Ureter (tissue), 1 donor: Measurements from ENCODE around the gene PAPSS2. TPM values are rescaled to one million over a fixed set of nuclear protein-coding genes. Genes with fewer than 3 reads are reported as not detected.

Experiments
- DNase-seq: peaks from one replicate; pipeline ENCODE4 v3.0.0-alpha.2; 2020; ENCODE audit warnings: low spot score
- total RNA-seq: library from RNA; stranded (reverse); gene quantifications from one replicate; pipeline ENCODE4 v1.2.4, GENCODE V29; 2023
- donor health status: DM: yes; HTN: yes; CAD: no.

Gene PAPSS2
- total RNA-seq, 1 donor from 2014 or later: 11.7 TPM

DNA sequence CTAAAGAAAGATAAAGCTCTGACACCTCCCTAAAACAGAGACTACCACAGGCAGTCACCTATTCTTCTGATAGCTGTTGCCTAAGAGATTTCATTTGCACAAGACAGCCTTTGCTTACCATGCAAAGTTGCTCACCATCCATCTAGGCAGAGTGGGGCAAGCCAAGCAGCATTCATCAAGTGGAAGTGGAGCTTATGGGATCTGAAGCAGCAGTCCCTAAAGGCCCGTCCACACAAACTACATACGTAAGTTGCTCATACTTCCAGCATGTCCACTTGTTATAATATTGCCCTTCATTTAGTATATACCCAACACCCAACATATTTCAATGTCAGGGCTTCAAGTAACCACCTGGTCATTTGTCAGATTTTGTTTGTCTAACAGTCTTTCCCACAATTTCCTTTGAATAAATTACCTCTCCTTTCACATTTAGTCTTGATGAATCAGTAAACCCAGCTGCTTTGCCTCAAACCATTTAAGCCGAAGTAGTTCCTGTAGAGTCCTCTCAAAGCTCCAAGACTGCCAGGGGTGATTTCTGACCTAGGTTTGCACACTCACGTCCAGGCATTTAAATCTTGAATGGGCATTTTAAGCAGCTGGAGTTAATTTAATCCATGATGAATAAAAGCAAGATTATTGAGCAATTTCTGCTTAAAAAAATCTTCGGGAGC, 90.5 kb downstream of the PAPSS2 start:
- no peak for DNase-seq

DNA sequence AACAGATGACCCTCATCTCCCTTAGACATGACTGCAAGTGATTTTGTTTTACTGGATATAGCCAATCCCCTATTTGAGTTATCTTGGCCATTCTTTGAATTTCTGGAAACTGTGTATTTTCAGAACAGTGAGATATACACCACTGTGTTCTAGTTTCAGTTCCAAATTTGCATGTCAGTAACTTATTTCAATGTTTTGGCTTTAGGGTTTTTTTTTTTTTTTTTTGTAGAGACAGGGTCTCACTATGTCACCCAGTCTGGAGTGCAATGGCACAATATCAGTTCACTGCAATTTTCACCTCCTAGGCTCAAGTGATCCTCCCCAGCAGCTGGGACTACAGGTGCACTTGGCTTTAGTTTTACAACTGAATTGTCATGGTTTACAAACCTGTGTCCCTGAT, 91.1 kb downstream of the PAPSS2 start:
- no peak for DNase-seq

DNA sequence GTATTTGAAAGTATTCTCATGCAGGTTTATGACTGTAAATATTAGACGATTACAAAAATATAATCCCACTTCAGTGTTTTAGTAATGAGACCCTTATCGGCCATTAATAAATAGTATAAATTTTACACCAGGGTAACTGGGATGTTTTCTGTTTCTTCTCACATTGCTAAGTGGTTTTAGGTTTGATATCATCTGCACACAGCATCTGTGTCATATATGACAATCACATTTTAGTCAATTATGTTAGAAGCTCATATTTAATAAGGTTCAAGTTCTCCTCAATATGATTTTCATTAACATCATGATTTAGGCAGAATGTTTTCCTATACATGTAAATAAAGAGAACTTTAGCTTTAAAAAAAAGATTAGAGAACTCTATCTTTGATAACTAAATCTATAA, 91.6 kb downstream of the PAPSS2 start:
- DNase-seq: no peak

DNA sequence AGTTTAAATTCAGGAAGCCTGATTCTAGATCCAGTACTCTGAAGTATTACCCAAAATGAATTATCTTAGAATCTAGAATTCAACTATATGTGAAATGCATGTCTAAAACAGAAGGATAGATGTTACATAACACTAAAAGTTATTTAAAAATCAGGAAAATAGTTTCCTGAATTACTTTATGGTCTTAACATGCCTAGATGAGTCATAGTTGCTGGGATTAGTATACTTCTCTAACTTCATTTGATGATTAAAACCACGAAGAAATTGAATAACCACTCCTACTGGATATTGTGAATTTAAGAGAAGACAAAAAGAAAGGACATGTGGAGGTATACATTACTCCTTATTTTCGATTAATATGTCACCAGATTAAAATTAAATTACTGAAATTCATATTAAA, 92.9 kb downstream of the PAPSS2 start:
- DNase-seq: no peak

DNA sequence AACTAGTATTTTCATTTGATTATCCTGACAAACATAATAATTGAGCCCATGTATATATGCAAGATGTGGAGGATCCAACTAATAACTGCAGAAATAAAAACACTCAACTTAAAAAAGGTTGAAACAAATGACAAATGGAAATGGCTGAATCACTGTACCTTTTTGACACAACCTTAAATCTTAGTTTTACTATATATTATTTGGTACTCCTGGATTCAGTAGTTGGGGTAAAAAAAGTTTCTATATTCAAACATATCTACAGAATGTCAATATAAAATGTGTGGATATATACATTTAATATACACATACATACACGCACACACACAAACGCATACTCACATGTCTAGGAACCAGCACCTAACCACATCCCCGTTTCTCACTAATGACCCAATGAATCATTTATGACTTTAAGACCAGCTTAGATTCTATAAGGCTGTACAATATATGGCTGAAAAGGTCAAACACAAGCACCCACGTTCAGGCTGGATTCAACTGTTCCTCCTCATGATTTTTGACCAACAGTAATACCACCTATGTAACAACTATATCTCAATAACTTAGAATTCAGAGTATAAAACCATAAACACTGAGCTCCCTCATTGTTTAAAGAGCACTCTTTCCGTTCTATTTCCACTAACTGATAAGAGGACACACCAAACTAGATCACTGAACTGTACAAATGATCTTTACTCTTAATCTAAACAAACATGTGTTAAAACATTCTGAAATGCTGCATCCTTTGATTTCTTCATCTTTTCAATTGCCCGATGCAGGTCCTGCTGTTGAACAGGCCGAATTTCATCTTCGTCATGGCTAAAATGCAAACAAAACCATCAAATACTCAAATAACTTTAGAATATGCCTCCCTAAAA, 94.6 kb downstream of the PAPSS2 start:
- DNase-seq: no peak

DNA sequence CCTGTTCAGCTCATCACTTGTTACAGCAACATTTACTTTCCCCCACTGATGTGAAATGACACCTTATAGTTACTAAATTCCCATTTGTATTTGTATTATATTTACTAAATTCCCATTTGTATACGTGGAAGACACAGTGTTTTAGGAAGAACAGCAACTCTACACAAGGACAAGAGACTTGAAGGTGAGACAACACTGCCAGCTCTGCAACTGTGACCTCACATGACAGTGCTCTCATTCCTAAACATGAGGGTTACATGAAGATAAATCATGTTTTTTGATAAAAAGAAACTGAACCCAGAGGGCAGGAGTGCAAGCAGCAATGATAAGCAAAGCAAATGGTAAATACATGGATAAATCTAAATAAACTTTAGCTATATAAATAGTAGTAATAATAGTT, 98.0 kb downstream of the PAPSS2 start:
- DNase-seq: no peak

DNA sequence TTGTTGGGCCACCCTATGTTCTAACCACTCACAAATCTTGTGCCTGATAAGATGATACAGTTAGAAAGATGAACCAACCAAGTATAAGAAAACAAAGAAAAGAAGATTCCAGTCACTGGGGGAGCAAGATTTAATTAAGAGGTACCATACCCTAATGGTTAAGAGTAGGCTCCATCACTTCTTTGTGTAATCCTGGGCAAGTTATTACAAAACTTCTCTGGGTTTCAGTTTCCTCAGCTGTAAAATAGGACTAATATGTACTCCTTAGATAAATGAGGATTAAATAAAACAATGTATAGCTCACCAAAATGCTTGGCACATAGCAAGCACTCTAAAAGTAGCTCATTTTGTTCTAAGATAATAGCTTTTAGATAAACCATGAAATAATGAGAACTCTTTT, 99.9 kb downstream of the PAPSS2 start:
- DNase-seq: no peak

DNA sequence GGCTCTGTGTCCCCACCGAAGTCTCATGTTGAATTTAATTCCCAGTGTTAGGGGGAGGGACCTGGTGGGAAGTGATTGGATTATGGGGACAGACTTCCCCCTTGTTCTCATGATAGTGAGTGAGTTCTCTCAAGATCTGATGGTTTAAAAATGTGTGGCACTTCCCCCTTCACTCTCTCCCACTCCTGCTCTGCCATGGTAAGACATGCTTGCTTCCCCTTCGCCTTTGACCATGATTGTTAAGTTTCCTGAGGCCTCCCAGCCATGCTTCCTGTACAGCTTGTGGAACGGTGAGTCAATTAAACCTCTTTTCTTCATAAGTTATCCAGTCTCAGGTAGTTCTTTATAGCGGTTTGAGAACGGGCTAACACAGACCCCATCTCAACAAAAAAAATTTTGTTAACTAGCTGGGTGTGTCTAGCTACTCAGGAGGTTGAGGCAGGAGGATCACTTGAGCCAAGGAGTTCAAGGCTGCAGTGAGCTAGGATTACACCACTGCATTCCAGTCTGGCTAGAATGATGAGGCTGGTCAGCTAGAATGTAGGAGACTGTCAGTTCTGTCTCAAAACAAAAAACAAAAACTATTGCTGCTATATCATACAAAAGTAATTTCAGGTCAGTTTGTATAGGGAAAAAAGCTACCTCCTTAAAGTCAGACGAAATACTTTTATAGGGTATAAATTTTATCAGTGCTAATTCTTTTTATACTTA, 100.7 kb downstream of the PAPSS2 start:
- DNase-seq: no peak

DNA sequence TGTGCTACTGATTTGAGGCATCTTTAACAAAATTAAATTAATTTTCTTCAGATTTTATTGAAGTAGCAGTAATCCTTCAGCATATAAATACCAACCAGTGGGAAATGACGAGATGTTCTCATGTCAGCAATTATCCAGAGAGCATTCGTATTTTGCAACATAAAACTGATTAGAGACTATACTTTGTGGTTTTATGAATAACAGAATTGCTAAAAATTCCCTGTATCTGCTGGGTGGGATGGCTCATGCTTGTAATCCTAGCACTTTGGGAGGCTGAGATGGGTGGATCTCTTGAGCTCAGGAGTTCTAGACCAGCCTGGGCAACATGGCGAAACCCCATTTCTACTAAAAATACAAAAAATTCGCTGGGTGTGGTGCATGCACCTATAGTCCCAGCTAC, 101.5 kb downstream of the PAPSS2 start:
- DNase-seq: no peak

DNA sequence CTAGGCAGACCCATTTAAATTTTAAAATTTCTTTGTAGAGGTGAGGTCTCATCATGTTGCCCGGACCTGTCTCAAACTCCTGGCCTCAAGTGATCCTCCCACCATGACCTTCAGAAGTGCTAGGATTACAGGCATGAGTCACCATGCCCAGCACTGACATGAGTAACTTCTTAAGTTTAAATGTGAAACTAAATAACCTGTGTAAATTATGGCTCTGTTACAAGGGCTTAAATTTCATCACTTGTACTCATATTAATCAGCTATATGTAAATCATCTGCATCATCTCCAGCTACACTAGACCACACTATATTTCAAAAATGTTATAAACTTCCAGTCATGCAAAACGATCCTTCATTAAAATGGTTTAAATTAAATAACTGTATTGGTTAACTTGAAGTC, 102.2 kb downstream of the PAPSS2 start:
- DNase-seq: no peak

DNA sequence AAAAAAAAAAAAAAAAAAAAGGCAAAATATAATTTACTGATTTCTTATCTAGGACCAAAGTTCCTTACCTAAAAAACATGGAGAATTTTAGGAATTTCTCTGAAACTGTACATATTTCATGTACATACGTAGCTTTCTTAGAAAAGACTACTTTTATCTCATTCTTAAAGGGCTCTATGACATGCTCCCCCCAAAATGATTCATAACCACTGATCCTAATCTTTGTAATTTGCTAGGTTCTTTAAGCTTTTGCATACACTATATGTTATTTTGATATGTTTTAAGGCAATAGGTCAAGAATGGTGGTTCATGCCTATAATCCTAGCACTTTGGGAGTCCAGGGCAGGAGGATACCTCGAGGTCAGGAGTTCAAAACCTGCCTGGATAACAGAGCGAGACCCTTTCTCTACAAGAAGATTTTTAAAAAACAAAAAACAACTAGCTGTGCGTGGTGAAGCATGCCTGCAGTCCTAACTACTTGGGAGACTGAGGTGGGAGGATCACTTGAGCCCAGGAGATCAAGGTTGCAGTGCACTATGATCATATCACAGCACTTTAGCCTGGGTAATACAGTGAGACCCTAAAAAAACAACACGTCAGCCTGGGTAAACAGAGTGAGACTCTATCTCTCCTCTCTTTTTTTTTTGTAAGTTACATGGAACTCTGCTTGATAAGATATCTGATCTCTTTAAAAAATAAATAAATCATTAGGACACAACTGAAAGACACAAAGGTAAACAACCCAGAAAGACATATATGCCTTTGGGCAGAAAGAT, 103.6 kb downstream of the PAPSS2 start:
- no peak for DNase-seq

DNA sequence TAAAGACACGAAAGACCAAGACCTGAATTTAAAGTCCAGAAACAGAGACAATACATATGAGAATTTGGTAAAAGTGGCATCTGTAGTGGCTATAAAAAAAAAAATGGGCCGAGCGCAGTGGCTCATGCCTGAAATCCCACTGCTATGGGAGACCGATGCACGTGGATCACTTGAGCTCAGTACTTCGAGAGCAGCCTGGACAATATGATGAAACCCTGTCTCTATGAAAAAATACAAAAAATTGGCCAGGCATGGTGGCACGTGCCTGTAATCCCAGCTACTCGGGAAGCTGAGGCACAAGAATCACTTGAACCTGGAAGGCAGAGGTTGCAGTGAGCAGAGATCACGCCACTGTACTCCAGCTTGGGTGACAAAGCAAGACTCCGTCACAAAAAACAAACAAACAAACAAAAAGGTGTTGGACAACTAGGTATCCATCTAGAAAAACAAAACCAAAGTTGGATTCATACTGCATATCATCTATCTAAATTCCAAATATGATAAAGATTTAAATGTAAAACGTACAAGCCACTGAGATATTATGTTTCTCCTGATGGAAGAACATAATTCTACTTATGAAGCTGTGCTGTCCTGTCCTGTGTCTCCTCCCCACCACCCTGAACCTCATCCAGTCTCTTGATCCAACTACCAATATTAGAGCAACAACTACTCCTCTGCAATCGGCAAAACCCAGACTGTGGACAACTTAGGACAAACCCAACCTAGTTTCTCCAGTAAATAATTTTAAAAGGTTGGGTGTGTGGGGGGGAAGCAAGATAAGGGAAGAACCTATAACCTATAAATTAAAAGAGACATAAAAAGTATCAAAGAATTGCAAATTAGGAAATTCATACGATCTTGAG, 104.6 kb downstream of the PAPSS2 start:
- DNase-seq: no peak

DNA sequence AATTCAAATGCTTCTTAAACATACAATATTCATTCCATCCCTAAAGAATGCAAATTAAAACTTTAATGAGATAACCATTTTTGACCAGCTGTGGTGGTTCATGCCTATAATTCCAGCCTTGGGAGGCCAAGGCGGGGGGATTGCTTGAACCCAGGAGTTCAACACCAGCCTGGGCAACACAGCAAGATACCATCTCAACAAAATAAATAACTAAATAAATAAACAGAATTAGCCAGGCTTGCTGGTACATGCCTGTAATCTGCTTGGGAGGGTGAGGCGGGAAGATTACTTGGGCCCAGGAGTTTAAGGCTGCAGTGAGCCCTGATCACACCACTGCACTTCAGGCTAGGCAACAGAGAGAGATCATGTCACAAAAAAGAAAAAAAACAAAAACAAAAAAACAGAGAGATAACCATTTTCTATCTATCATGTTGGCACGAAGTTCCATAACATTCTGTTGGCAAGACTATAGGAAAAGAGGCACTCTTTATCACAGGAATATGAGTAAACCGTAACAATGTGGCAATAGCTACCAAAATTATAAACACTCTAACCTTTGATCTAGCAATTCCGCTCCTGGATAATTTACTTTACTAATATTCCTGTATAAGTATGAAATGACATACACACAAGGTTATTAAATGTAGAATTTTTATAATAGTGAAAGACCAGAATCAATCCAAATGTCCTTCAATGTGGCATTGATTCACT, 106.1 kb downstream of the PAPSS2 start:
- DNase-seq: no peak

DNA sequence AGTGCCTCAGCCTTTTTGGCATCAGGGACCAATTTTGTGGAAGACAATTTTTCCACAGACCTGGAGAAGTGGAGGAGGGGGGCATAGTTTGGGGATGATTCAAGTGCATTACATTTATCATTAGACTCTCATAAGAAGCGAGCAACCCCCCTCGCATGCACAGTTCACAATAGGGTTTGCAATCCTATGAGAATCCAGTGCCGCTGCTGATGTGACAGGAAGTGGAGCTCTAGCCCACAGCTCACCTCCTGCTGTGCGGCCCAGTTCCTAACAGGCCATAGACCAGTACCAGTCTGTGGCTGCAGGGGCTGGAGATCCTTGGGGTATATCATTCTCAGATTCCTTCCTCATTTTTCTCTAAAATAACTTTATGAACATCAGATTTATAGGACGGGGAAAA, 107.6 kb downstream of the PAPSS2 start:
- DNase-seq: no peak

DNA sequence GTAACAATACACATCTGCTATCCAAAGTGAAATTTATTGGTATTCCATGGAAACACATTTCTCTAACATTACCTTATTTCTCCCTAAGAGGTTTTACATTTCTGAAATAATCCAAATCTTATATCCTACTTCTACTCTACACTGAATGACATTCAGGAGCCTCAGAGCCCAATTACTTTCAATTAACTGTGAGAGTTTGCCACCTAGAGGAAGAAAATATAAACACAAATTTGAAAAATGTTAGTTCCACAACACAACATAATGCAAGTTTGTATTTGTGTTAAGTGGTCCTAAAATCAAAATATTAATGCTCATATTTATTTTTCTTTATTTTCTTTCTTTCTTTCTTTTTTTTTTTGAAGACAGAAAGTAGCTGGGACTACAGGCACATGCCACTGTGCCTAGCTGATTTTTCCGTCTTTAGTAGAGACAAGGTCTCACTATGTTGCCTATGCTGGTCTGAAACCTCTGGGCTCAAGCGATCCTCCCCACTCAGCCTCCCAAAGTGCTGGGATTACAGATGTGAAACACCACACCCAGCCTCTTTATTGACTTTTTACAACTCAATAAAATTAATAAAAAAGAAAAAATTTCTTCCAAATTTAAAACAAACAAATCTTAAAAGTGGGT, 112.3 kb downstream of the PAPSS2 start:
- DNase-seq: no peak

DNA sequence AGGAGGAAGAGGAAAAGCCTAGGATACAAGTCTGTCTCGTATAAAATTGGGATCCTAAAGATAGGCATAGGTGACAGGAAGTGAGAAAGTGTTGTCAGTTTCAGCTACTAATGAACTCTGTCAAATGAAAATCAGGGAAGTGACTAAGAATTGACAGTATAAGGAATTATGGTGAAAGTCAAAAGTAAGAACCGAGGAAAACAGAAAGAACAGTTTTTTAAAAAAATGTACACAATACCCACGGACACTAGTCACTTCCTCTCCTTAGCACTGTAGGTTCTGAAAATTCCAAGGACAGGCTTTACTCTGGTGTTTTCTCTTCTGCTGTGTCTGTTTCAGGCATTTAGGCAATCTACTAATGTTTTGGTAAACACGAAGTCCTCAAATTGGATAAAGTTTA, 116.1 kb downstream of the PAPSS2 start:
- no peak for DNase-seq

DNA sequence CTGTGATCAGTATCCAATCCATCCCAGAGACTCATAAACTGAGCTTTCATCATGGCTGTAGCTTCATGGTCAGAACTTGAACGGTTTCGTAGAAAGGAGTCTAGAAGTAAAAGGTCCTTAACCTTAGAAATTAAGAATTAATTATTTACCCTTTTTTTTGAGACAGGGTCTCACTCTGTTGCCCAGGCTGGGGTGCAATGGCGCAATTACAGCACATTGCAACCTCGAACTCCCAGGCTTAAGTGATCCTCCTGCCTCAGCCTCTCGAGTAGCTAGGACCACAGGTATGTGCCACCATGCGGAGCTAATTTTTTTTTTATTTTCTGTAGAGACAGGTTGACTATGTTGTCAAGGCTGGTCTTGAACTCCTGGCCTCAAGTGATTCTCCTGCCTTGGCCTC, 116.7 kb downstream of the PAPSS2 start:
- no peak for DNase-seq

DNA sequence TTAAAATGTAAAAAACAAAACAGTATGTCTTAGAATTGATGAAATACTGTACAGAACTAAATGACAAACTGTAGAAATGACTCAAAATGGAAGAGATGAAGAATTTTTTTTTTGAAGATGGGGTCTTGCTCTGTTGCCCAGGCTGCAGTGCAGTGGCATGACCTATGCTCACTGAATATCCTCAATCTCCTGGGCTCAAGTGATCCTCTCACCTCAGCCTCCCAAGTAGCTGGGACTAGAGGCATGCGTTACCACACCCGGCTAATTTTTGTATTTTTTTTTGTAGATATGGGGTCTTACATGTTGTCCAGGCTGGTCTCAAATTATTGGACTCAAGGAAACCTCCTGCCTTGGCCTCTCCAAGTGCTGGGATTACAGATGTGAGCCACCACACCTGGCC, 121.9 kb downstream of the PAPSS2 start:
- no peak for DNase-seq

DNA sequence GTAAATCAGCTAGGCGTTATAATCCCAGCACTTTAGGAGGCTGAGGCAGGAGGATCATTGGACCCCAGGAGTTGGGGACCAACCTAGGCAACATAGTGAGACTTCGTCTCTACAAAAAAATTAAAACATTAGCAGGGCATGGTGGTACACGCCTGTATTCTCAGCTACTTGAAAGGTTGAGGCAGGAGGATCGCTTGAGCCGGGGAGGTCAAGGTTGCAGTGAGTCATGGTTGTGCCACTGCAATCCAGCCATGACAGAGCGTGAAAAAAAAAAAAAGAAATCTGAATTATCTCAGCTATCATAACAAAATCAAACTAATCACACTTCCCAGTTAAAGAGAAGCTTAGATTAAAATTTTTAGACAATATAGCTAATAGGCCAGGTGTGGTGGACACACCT, 123.0 kb downstream of the PAPSS2 start:
- no peak for DNase-seq

DNA sequence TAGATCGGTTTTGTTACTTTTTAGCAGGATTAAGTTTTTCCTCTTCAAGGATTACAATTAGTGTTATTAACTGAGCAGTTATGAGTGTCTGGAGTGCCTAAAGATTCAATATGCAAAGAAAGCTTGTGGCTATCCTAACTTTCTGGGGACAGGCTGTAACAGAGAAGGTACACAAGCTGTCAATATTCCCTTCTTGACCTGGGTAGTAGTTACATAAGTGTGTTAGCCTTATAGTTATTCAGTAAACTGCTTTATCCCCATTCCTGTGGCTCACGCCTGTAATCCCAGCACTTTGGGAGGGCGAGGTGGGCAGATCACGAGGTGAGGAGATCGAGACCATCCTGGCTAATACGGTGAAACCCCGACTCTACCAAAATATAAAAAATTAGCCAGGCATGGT, 126.7 kb downstream of the PAPSS2 start:
- no peak for DNase-seq
